IPS DF 19.7 (cell line): ENCODE data around the gene OPRM1.

ENCODE experiments used
- DNase-seq: peaks from one replicate; pipeline ENCODE4 v3.0.0-alpha.2; 2013; ENCODE audit warnings: low read depth, low spot score

The OPRM1 gene

DNA sequence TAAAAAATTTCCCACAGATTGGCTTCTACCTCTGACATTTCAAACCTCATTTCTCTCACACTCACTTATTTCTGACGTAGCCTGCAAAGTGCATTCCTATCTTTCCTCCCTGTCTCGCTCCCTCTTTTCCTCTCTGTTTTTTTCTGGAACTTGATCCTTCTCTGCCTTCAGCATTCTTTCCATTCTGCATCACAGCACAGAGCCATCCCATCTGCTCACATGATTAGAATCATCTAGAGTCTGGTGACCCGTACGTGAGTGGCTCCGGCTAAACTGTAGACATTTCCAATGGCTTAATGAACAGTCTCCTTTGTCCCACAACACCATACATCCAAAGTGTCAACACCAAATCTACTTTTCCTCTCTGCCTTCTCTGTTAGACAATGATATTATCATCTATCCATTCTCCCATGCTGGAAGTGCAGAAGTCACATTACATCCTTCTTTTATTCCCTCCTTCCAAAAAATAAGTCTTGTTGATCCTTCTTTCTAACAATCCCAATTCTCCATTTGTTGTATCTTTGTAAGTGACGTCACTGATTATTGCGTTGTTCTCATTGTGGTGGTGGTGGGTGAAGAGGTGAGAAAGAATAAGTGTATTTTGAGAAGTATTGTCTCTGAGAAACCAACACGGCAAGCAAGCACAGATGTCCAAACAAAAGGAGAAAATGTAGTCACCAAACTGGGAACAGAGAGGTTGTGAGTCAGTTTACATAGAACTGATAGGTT, 41.6 kb downstream of the OPRM1 start:
- DNase-seq = no peak

DNA sequence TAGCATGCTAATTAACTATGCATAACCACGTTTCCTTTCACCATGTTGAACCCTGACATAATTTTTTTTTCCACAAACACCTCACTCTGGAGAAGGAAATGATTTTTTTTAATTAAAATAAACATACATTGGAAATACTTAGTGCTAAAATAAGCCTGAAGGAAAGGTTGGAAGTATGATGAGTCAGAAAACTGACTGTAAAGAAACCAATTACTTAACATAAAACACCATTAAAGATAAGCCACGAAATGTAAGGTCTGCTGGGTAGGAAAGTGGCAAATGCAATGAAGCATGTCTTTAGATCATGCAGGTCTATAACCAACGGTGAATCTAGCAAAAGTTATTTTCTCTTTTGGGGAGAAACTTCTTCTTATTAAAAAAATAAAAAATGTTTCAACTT, 47.5 kb downstream of the OPRM1 start:
- no peak for DNase-seq

DNA sequence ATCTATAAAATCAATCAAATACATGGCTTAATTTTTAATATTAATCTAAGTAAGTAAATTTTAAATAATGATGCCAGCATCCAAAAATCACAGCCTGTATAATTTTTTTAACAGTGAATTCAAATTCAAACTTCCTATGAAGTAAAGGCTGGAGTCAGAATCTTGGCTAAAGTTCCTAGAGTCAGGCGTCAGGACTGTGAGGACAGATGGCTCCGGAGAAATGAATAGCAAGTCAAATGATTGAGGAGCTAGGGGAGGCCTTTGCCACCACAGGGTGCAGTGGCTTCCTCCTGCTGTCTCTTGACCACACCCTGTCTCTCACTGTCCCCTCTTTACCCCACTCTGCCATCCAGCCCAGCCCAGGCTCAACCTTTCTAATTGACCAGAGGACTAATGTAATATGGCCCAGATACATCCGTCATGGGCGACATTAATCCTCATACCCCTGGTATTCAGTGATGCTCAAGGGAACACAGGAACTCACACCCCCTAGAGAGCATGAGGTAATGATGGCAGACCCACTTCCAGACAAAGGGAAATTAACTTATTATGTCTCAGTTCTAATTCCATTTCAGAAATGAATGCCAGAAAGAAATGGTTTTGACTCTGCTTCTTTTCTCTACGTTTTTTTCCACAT, 53.4 kb downstream of the OPRM1 start:
- no peak for DNase-seq

DNA sequence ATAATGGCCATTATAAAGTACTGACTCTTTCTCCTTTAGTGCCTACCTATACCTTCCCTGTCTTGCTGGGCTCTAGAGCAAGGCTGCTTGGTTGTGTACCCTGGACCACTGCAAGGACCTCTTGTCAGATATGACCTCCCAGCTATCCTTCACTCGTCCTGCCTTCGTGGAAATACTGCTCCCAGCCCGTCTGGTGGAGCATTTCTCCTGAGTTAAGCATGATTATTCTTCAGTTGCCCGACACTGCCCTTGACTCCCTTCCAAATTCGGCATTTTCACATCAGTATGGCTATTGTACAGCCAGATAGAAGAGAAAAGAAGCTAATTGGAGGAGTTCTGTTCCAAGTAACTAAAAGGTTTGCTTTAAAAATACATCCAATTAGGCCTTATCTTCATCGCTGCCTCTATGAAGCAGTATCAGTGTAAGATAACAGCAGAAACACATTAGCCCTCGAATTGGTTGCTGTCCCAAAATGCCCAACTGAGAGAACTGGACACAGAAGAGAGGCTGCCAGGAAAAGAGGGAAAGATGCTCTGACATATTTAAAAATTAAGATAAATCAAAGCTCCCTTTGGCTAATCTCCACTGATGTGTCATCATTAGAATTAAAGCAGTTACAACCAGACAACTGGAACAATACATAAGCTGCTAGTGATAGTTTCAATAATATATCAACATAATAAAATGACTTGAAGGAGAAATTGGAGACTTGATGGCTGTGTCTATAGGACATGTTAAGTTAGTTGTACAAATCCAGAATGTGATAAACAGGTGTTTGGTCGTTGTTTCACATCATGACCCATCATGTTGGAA, 54.4 kb downstream of the OPRM1 start:
- DNase-seq = no peak

DNA sequence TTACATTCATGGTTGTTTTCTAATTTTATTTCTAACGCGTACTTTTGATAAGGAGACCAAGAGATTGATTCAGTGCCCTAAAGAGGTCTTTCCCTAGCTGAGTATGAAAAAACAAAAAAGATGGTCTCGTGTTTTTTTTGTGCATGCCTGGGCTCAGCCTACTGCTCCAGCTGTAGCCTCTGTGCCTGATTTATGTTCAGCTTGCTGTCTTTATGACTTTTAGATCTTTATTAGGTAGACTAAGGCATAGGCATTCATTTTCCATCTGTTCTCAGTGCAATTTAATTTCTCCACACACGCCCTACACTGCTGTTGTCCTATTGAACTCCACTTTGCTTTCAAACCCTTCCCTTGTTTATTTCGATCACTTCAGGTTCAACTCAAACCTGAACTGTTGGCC, 56.5 kb downstream of the OPRM1 start:
- no peak for DNase-seq

DNA sequence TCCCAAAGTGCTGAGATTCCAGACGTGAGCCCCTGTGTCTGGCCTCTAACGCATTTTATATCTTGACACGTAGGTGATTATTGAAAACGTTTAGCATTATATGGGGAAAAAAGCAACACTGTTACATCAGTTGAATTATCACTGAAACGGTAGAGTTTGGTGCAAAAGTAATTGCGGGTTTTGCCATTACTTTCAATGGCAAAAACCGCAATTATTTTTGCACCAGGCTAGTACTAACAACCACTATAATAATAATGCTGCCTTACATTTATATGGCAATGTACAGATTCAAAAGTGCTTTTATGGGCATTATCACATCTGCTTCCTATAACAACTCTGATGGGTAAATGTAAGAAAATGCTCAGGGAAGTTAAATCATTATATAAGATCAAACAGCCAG, 57.3 kb downstream of the OPRM1 start:
- no peak for DNase-seq

DNA sequence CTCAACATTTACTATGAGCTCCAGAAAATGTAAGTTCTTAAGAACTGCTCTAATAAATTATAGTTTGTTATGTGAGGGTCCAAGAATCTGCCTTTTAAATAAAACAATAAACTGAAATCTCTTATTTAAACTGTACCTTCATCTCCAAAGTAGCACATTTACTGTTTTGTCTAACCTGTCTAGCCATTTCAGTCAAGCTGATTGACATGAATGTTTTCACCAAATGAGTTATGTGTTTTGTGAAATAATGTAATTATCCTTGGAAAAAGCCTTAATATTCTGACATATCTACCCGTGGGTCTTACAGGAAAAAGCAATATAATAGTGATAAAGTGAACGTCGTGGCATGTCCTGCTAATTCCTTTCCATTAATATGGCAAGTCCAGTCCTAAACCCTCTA, 57.8 kb downstream of the OPRM1 start:
- no peak for DNase-seq

DNA sequence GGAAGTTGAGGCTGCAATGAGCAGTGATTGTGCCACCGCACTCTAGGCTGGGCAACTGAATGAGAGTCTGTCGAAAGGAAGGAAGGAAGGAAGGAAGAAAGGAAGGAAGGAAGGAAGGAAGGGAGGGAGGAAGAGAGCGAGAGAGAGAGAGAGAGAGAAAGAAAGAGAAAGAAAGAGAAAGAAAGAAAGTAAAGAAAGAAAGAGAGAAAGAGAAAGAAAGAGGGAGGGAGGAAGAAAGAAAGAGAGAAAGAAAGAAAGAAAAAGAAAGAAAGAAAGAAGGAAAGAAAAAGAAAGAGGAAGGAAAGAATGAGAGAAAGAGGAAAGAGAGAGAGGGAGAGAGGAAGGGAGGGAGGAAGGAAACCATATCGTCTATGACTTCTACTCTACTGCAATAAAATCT, 60.2 kb downstream of the OPRM1 start:
- DNase-seq = no peak

DNA sequence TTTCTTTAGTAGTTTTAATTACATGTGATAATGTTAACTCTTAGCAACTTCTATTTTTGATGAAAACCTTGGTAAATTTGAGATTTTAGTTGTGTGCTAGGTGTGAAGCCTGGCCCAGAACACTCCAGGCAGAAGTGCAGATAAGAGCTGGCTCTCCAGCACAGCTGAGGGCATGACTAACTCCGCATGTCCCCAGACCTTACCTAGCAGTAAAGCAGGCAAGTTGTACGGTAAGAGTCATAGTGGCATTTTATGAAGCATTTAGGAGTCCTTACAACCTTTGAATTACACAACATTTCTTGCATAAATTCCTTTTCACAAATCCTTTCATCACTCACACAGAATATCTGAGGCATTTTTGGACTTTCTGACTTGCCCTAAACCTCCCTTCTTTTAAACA, 67.2 kb downstream of the OPRM1 start:
- no peak for DNase-seq

DNA sequence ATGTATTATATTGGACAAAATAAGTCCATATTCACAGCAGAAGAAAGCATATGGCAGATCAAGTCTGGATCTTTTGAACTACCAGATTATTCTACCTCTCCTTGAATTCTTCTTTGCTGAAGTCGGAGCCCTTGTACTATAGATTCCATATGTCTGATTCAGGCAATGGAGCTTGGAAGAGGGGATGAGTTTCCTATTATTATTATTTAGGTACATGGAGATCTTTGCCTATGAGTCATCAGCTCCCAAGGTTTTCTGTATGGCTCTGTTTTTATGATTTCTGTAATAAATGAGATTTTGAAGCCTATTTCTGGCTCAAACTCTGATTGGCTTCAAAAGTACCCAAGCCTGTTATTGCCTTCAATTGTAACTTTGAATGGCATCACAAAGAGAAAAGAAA, 72.0 kb downstream of the OPRM1 start:
- DNase-seq = no peak

DNA sequence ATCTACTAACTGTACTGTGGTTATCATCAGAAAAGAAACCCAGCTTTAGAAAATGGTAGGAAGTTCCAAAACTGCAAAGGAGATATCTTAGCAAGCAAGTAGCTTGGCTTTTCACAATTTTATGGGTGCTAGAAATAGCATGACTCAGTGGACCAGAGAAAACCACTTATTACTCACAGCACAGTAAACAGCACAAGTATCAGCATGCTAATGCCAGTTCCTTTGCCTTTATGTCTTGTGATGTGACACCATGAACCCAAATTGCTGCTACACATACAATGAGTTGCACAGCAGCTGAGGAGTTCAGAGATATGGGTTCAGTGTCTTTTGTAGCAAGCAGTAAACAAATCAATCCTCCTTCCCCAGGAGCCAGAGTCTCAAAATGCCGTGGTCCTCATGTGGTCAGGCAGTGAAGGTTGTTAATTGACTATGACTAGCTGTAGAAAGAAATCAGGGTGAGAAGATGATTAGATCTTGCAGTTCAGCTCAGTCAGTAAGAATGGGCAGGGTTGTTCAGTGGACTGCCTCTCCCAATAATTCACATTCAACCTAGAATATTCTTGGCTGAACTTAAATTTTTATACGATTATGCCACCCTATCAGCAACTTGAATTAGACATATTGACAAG, 73.3 kb downstream of the OPRM1 start:
- no peak for DNase-seq

DNA sequence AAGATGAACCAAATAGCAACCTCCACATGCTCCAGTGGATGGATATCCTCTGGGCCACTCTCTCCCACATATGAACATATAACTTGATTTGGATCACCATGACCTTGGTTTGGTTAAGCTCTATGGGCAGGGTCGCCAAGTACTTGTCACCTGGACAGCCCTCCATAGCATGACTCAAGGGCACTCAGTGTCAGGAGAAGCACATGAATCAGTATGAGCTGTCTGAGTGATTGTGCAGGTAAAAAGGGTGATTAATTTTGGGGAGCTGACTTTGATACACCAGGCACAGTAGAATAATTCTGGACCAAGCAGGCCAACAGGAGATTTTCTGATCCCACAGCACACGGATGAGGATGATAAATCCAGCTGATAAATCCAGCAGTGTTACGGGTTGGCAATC, 74.4 kb downstream of the OPRM1 start:
- no peak for DNase-seq

DNA sequence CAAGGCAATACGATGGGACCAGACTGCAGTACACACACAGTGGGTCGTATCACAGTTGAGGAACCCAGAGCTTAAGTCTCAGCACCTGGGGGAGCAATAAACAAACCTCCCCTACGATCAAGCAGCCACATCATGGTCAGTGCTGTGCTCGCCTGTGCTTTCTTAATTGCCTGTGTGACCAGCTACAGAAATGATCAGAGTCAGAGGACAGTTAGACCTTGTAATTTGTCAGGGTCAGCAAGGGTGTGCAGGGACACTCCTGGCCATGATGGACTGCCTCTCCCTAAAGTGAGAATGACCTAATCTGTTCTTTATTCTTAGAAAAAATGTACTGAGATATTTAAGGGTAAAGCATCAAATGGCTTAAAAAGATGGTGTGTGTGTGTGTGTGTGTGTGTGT, 78.4 kb downstream of the OPRM1 start:
- no peak for DNase-seq

DNA sequence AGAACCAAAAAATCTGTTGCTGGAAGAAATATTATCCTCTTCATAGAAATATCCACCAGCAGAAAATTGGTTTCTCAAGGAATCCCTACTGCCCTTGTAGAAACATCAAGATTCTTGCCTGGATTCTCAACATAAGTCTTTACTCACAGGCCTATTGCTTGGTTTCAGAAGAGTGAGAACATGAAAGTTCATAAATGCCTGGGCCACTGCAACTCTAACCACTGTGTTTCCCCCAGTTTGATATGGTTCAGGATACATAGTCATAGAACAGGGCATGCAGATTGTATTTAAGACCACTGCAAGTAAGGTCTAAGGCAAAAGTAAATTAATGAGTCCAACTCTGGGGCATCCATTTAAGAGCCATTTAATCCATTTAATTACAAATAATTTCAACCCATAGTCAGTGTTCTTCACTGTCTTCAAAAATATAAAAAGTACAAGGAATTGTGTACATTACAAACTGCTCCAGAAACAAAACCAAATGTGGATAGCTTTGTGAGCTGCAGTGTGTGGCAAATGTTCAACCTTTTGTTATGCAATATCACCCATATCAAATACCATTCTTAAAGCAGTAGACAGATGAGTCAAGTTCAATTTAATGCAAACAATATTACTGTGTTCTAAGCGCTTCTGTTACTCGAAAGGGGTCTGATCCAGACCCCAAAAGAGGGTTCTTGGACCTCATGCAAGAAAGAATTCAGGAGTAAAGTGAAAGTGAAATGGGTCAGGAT, 83.3 kb downstream of the OPRM1 start:
- no peak for DNase-seq

DNA sequence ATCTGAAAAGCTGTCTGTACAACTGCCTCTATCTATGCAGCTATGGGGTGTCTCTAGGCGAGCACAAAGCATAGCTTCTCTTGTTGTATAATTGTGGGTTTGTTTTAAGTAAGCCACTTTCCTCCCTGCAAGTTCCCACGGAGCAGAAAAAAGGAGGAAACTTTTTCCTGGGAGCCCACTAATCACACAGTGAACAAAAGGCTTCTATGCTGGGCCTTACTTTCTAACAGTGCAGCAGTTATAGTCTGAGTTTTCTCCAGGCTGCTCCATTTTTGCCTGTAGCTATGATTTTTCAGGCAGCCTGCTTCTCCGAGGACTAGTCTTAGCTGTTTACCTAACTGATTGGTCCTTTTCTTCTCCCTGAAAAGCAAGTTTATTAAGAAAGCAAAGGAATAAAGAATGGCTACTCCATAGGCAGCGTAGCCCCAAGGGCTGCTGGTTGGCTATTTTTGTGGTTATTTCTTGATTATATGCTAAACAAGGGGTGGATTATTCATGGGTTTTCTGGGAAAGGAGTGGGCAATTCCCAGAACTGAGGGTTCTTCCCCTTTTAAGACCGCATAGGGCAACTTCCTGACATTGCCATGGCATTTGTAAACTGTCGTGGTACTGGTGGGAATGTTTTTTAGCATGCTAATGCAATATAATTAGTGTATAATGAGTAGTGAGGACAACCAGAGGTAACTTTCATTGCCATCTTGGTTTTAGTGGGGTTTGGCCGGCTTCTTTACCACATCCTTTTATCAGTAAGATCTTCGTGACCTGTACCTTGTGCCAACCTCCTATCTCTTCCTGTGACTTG, 84.3 kb downstream of the OPRM1 start:
- no peak for DNase-seq

DNA sequence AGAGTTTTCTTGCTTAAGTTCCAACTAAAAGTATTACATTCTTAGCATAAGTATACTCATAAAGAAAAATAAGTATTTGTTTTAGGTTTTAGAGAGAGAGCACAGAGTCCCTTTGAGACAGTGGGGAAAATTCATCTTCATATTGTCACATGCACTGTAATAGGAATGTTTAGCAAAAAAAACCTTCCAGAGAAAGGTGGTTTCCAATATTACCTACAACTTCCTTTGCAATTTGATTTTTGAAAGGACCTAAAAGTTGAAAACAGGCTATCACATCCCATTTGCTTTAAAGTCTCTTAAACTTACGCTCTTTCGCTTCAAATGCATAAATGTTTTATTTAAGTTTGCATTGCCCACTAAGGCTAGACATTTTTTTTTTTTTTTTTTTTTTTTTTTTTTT, 86.4 kb downstream of the OPRM1 start:
- no peak for DNase-seq

DNA sequence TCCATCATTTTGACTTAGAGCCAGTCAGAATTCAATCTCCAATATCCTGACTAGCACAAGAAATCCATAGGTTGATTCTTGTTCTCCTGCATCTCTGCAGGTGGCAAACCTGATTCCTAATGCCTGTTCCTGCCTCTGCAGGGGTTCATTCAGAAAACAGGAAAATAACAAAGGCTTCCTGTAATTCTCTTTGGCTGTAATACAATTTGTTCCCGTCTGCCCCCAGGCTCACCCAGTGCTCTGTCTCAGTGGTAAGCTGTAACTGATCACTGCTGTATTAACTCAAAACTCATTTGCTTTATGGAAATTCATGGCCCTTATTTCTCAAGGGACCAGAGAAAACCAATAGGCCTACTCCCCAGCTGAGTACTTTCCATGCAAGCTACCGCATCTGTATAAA, 88.6 kb downstream of the OPRM1 start:
- DNase-seq = peak; percentile 28

DNA sequence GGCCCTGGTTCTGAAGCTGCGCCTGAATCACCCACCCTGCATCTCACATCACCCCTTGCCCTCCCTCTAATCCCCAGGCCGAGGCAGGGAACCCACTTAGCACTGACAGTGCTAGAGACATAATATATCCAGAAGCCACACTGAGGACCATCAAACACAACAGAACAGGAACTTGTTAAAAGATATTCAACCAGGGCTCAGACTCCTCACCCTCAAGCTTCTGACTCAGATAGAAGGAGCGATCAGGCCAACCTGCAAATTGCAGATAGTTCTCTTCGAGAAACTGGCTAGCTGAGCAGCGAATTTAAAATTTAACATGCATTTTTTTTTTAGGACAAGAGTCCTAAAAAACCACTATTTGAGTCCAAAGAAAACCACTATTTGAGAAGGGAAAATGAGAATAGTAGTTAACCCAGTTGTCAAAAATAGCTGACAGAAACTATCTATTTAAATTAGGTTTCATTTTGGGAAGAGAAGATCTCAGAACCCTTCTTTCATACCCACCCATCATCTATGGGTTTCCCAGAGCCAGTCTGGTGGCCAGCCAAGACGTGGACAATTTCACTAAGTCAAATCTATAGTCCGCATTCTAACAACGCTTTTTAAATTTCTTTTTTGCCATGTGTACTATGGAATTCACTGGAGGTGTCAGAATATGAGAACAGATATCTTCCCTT, 95.6 kb downstream of the OPRM1 start:
- no peak for DNase-seq

DNA sequence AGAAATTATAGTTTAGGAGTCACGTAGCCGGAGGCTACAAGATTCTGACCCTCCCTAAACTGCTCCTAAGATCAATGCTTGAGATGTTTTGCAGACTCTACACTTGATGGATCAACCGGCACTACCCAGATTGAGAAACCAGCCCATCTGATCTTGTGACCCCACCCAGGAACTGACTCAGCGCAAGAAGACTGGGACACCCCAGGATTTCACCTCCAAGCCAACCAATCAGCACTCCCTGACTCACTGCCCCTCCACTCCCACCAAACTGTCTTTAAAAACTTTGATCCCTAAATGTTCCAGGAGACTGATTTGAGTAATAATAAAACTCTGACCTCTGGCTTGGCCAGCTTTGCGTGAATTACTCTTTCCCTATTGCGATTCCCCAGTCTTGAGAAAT, 99.8 kb downstream of the OPRM1 start:
- no peak for DNase-seq

DNA sequence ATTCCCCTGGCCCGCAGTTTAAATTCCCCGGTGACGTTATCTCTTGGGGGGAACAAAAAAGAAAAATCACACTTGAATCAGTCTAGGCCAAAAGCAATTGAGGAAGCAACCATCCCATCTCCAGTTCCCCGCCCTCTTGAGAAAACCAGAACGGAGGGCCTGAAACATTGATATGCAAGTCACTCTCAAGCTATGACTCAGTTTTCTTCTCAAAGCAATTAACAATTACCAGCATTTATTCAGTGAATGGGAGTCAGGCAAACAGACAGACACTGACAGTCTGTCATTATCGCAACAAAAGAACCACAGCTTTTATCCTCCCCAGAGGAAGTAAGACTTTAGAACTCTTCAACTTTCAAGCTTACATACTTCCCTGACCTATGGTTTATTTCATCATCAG, 100.9 kb downstream of the OPRM1 start:
- no peak for DNase-seq
